HepG2 (cell line): Measurements from ENCODE around the gene PAEP. TPM values are rescaled to one million over a fixed set of nuclear protein-coding genes. Genes with fewer than 3 reads are reported as not detected.
A peak's percentile ranks its signal among the peaks of the same experiment; 100 is the strongest.

Source experiments
- ATAC-seq: fragments of 200-7000 bp; cut with Tn5 transposase; 3 replicates; pipeline ENCODE4 v1.9.1; 2020; ENCODE audit warnings: mild to moderate bottlenecking, moderate library complexity
- BruUV-seq: library from RNA; stranded (reverse); fragments of 400-500 nt; replicated peaks from 2 replicates; lab custom pipeline; 2021; lab: Mats Ljungman, UMichigan
- CTCF ChIA-PET: fragments of 300-600 bp; formaldehyde crosslinking; extraction: SDS; loops from one replicate; lab custom pipeline; 2021; ENCODE audit warnings: low total read pairs, inconsistent platforms, low intra/inter-chr PET ratio; lab: Yijun Ruan, JAX
- POLR2A ChIA-PET: fragments of 350-600 bp; sonication (Branson Sonifier 250); formaldehyde crosslinking; loops from one replicate; lab custom pipeline; 2020; ENCODE audit warnings: antibody characterized with exemption, inconsistent platforms; lab: Yijun Ruan, JAX
- DNase-seq: peaks from one replicate; pipeline ENCODE4 v3.0.0-alpha.2; 2015; ENCODE audit warnings: low spot score
- FAIRE-seq: peaks from 3 replicates; lab custom pipeline; 2011; peaks lifted over from hg19 to GRCh38; lab: Jason Lieb, UNC
- H2AFZ ChIP-seq: one replicate; pipeline ENCODE4 v1.6.1; 2011; ENCODE audit warnings: low read length, inconsistent platforms
- H3K27ac ChIP-seq: fragments of 300-600 bp; 3 replicates; pipeline ENCODE4 v1.8.0; 2011; ENCODE audit warnings: mixed run types, mild to moderate bottlenecking, mixed read lengths, low read length, inconsistent platforms; ENCODE audit not compliant: insufficient read depth; ENCODE audit errors: extremely low read length
- H3K27me3 ChIP-seq, 2 experiments: fragments of 200-600 bp in 1 of 2; 2 replicates in 1 of 2; 3 replicates in 1 of 2; pipeline versions ENCODE4 v1.6.0 to v1.8.0; 2011; ENCODE audit warnings: low read length in 2 of 2, mild to moderate bottlenecking in 2 of 2, moderate library complexity in 2 of 2, inconsistent platforms in 1 of 2; ENCODE audit not compliant: insufficient read depth in 2 of 2, control insufficient read depth in 1 of 2
- H3K36me3 ChIP-seq, 2 experiments: fragments of 200-600 bp in 1 of 2; replicated peaks in 1 of 2; 2 replicates in 1 of 2; 3 replicates in 1 of 2; pipeline versions ENCODE4 v1.5.1 to v1.8.0; 2011; ENCODE audit warnings: low read length in 2 of 2, inconsistent platforms in 1 of 2; ENCODE audit not compliant: insufficient read depth in 2 of 2, control insufficient read depth in 1 of 2
- H3K4me1 ChIP-seq: 2 replicates; pipeline ENCODE4 v1.5.1; 2012; ENCODE audit warnings: low read length, inconsistent platforms; ENCODE audit not compliant: insufficient read depth
- H3K4me2 ChIP-seq: 2 replicates; pipeline ENCODE4 v1.6.0; 2011; ENCODE audit warnings: low read depth, low read length, inconsistent platforms
- H3K4me3 ChIP-seq, 3 experiments: fragments of 200-600 bp in 1 of 3; sonication (generic), shearing (Covaris generic) in 1 of 3; replicated peaks in 1 of 3; 2 replicates each; pipeline ENCODE4 v1.5.1; 2011 to 2016; ENCODE audit warnings: low read length in 3 of 3, inconsistent platforms in 2 of 3, low read depth in 2 of 3, mild to moderate bottlenecking in 2 of 3, control low read depth in 1 of 3, mixed read lengths in 1 of 3; ENCODE audit not compliant: insufficient read depth in 1 of 3
- H3K79me2 ChIP-seq: one replicate; pipeline ENCODE4 v1.6.1; 2011; ENCODE audit warnings: low read length, inconsistent platforms; ENCODE audit not compliant: insufficient read depth
- H3K9ac ChIP-seq: 2 replicates; pipeline ENCODE4 v1.6.0; 2011; ENCODE audit warnings: mild to moderate bottlenecking, low read depth, low read length, inconsistent platforms; ENCODE audit not compliant: insufficient read depth
- H3K9me3 ChIP-seq: 2 replicates; pipeline ENCODE4 v1.5.1; 2012; ENCODE audit warnings: mild to moderate bottlenecking, low read length
- H4K20me1 ChIP-seq: 2 replicates; pipeline ENCODE4 v1.6.0; 2011; ENCODE audit warnings: inconsistent platforms, mild to moderate bottlenecking, low read length, moderate library complexity; ENCODE audit not compliant: insufficient read depth
- ASH2L ChIP-seq: fragments of 300-600, 200-600 bp; sonication (generic); IDR thresholded peaks from 2 replicates; pipeline ENCODE4 v1.7.0; 2017; ENCODE audit warnings: low read depth, mild to moderate bottlenecking, moderate library complexity, mixed read lengths, low read length; ENCODE audit not compliant: insufficient read length
- CEBPB ChIP-seq: IDR thresholded peaks from 2 replicates; pipeline ENCODE4 v1.6.1; 2011; ENCODE audit warnings: low read depth, low read length, improper control_type of control experiment, borderline replicate concordance
- GTF2F1 ChIP-seq: fragments of 150-350 bp; IDR thresholded peaks from 2 replicates; pipeline ENCODE4 v1.6.1; 2014; ENCODE audit warnings: low read length
- NCOA2 ChIP-seq: sonication (generic); formaldehyde crosslinking; IDR thresholded peaks from 2 replicates; pipeline ENCODE4 v1.8.0; 2022; ENCODE audit warnings: inconsistent platforms
- PITX1 ChIP-seq: sonication (generic); formaldehyde crosslinking; IDR thresholded peaks from 2 replicates; pipeline ENCODE4 v1.5.1; 2020; ENCODE audit warnings: mild to moderate bottlenecking, missing genetic modification reagents
- ZNF124 ChIP-seq: sonication (generic); formaldehyde crosslinking; IDR thresholded peaks from 2 replicates; pipeline ENCODE4 v1.4.0; 2020; ENCODE audit warnings: missing genetic modification reagents
- ZNF235 ChIP-seq: sonication (generic); formaldehyde crosslinking; IDR thresholded peaks from 2 replicates; pipeline ENCODE4 v1.8.1; 2023; ENCODE audit warnings: mild to moderate bottlenecking, missing genetic modification reagents, borderline replicate concordance
- WGBS: methylation state at CpG from one replicate; pipeline ENCODE4 v1.1.6; 2017; ENCODE audit warnings: low lambda C conversion rate; 5-methylcytosine and 5-hydroxymethylcytosine counted together
- in situ Hi-C: cut with HindIII; loops from 2 replicates; pipeline ENCODE4 v1.10.0; 2017; ENCODE audit warnings: low pct_unique_long_range_greater_than_20kb; ENCODE audit not compliant: extremely low pct_ligation_motif_present
- intact Hi-C: fragments of 100-400 bp; cut with micrococcal nuclease; formaldehyde crosslinking; loops from one replicate; pipeline ENCODE4 v1.10.0; 2022; ENCODE audit not compliant: unreplicated experiment
- polyA plus RNA-seq, 8 experiments: library from polyadenylated mRNA; depleted of rRNA in 3 of 8; stranded (reverse) in 7 of 8; unstranded in 1 of 8; fragments of >200 nt; fragmentation: Illumina TruSeq in 4 of 8; extraction: Trizol in 4 of 8; gene quantifications; 2 replicates each; pipeline versions ENCODE4 v1.2.1 to v1.2.3, GENCODE V29; 2011 to 2016; ENCODE audit warnings: low read depth in 4 of 8, missing spikeins in 1 of 8, mixed read lengths in 1 of 8; ENCODE audit not compliant: insufficient read depth in 1 of 8
- total RNA-seq, 5 experiments: library from RNA; depleted of rRNA; stranded (reverse); fragments of >200 nt; fragmentation: Illumina TruSeq; extraction: Trizol; gene quantifications; 2 replicates each; pipeline ENCODE4 v1.2.3, GENCODE V29; 2016; ENCODE audit warnings: low read depth in 1 of 5

PAEP gene
- total and polyA plus RNA-seq, 2 of the 13 experiments (the other 11 are each of a cell fraction or from before 2014, with no cell fraction given) = 0.75 to 10.8 TPM

GRCh38 chr9:135552698-135553171 is 8.8 kb upstream of the PAEP start:
- in situ Hi-C loops = no loop called here
- FAIRE-seq (no peak), DNase-seq (no peak), ATAC-seq (no peak)
- Histone ChIP-seq H3K4me3 (no peak overlapping the region), H3K9ac (no peak overlapping the region), H3K36me3 (no peaks in the 10 kb centered on the region), H3K4me2 (no peak overlapping the region), H3K79me2 (no peaks in the 10 kb centered on the region), H4K20me1 (no peaks in the 10 kb centered on the region), H2AFZ (no peak overlapping the region), H3K27me3 (peaks cover 13 to 49% of the 10 kb centered on the region in 2 experiments; a peak in 4 of 5 replicates), H3K27ac (no peak overlapping the region), H3K9me3 (no peaks in the 10 kb centered on the region), H3K4me1 (peaks cover 19% of the 10 kb centered on the region)
- 41% methylated on average over 16 of the region's 19 CpGs for WGBS
- ChIA-PET CTCF (no interaction called here), POLR2A (interaction anchor here (1.0 kb wide), 1 partner anchor 25 kb away, joined by 3 read pairs; no protein-coding TSS in a partner anchor)
- intact Hi-C loops = no loop called here
- no TSS peak for BruUV-seq
- TF ChIP-seq NCOA2 (CRISPR knock-in tag) = no peak
- TF ChIP-seq CEBPB = no peak
- TF ChIP-seq ZNF235 (CRISPR knock-in tag) = no peak
- no peak for TF ChIP-seq ZNF124 (CRISPR knock-in tag)
- TF ChIP-seq GTF2F1 = no peak
- TF ChIP-seq, all 625 proteins: peak for 0

- CTCF ChIA-PET = no interaction called here
- no peaks in the 10 kb centered on the region for H3K36me3 ChIP-seq
- POLR2A ChIA-PET = no interaction called here
- no peak overlapping the region for H3K9ac ChIP-seq
- FAIRE-seq = no peak
- H4K20me1 ChIP-seq = no peaks in the 10 kb centered on the region
- ATAC-seq = no peak
- H3K79me2 ChIP-seq = no peaks in the 10 kb centered on the region
- in situ Hi-C loops = no loop called here
- TF ChIP-seq PITX1 (no peak), ASH2L (peak; percentile 26)
- DNase-seq = no peak
- H3K9me3 ChIP-seq = no peaks in the 10 kb centered on the region
- H3K4me2 ChIP-seq = peak overlapping the region; percentile 27; the same call in 1 of the 2 replicates
- no peak overlapping the region for H3K4me3 ChIP-seq
- H3K27me3 ChIP-seq = peaks cover 12 to 42% of the 10 kb centered on the region in 2 experiments; a peak in 3 of 5 replicates
- peaks cover 19% of the 10 kb centered on the region for H3K4me1 ChIP-seq
- BruUV-seq = no TSS peak
- intact Hi-C loops = no loop called here
- H2AFZ ChIP-seq = no peak overlapping the region
- 2% methylated on average over 4 of the region's 4 CpGs for WGBS
- no peak overlapping the region for H3K27ac ChIP-seq
These were observed 6.8 kb upstream of the PAEP start for GRCh38 chr9:135554718-135555117.
